H9 (cell line): ENCODE results near the gene BOD1L1. TPM values are rescaled to one million over a fixed set of nuclear protein-coding genes. Genes with fewer than 3 reads are reported as not detected.

Experiments used
- DNase-seq: peaks from one replicate; pipeline ENCODE4 v3.0.0-alpha.2; 2017
- H2AFZ ChIP-seq: one replicate; pipeline ENCODE4 v1.6.1; 2013; ENCODE audit warnings: mild to moderate bottlenecking, low read length, control low read depth, moderate library complexity
- H2AK5ac ChIP-seq: 2 replicates; pipeline ENCODE4 v1.6.1; 2013; ENCODE audit warnings: low read length, control low read depth, mixed read lengths; ENCODE audit not compliant: insufficient read length
- H2BK120ac ChIP-seq: one replicate; pipeline ENCODE4 v1.6.1; 2013; ENCODE audit warnings: low read depth, mild to moderate bottlenecking, low read length, control low read depth, inconsistent platforms; ENCODE audit not compliant: poor library complexity, severe bottlenecking
- H2BK12ac ChIP-seq: 2 replicates; pipeline ENCODE4 v1.6.1; 2013; ENCODE audit warnings: low read length, control low read depth, mixed read lengths, low read depth; ENCODE audit not compliant: insufficient read length
- H2BK15ac ChIP-seq: 2 replicates; pipeline ENCODE4 v1.6.1; 2013; ENCODE audit warnings: low read depth, low read length, control low read depth
- H2BK20ac ChIP-seq: one replicate; pipeline ENCODE4 v1.6.1; 2013; ENCODE audit warnings: low read depth, mild to moderate bottlenecking, low read length, control low read depth, inconsistent platforms; ENCODE audit not compliant: poor library complexity, severe bottlenecking
- H2BK5ac ChIP-seq: 2 replicates; pipeline ENCODE4 v1.6.1; 2013; ENCODE audit warnings: low read length, control low read depth, mixed read lengths; ENCODE audit not compliant: insufficient read length
- H3K14ac ChIP-seq: 2 replicates; pipeline ENCODE4 v1.6.1; 2013; ENCODE audit warnings: low read length, control low read depth; ENCODE audit not compliant: insufficient read depth
- H3K18ac ChIP-seq: 2 replicates; pipeline ENCODE4 v1.6.1; 2013; ENCODE audit warnings: low read depth, mild to moderate bottlenecking, mixed read lengths, low read length, control low read depth; ENCODE audit not compliant: insufficient read length
- H3K23ac ChIP-seq: 2 replicates; pipeline ENCODE4 v1.6.1; 2013; ENCODE audit warnings: low read length, control low read depth, mixed read lengths, low read depth; ENCODE audit not compliant: insufficient read length
- H3K23me2 ChIP-seq: 2 replicates; pipeline ENCODE4 v1.6.1; 2013; ENCODE audit warnings: low read depth, mild to moderate bottlenecking, mixed read lengths, low read length, control low read depth; ENCODE audit not compliant: insufficient read length, poor library complexity, severe bottlenecking
- H3K27ac ChIP-seq: 2 replicates; pipeline ENCODE4 v1.5.1; 2013; ENCODE audit warnings: low read length, control low read depth, mixed read lengths, low read depth; ENCODE audit not compliant: insufficient read length
- H3K27me3 ChIP-seq: 2 replicates; pipeline ENCODE4 v1.6.1; 2013; ENCODE audit warnings: low read length, control low read depth, inconsistent platforms; ENCODE audit not compliant: insufficient read depth
- H3K4ac ChIP-seq: 2 replicates; pipeline ENCODE4 v1.6.1; 2013; ENCODE audit warnings: low read depth, mild to moderate bottlenecking, control low read depth, inconsistent platforms, low read length, moderate library complexity
- H3K4me1 ChIP-seq: 2 replicates; pipeline ENCODE4 v1.6.1; 2013; ENCODE audit warnings: low read length, control low read depth, inconsistent platforms; ENCODE audit not compliant: insufficient read depth
- H3K4me2 ChIP-seq: 2 replicates; pipeline ENCODE4 v1.6.1; 2013; ENCODE audit warnings: low read length, control low read depth, mixed read lengths; ENCODE audit not compliant: insufficient read length, insufficient read depth
- H3K56ac ChIP-seq: 2 replicates; pipeline ENCODE4 v1.6.1; 2013; ENCODE audit warnings: low read depth, mild to moderate bottlenecking, mixed read lengths, low read length, control low read depth; ENCODE audit not compliant: insufficient read length
- H3K79me1 ChIP-seq: 2 replicates; pipeline ENCODE4 v1.6.1; 2013; ENCODE audit warnings: low read depth, mild to moderate bottlenecking, moderate library complexity, low read length, control low read depth, inconsistent platforms; ENCODE audit not compliant: insufficient read depth, poor library complexity, severe bottlenecking
- H3K79me2 ChIP-seq: 2 replicates; pipeline ENCODE4 v1.6.1; 2013; ENCODE audit warnings: low read length, control low read depth, inconsistent platforms; ENCODE audit not compliant: insufficient read depth
- H3K9ac ChIP-seq: 2 replicates; pipeline ENCODE4 v1.6.1; 2013; ENCODE audit warnings: low read length, control low read depth, mixed read lengths; ENCODE audit not compliant: insufficient read length; ENCODE audit errors: extremely low read depth
- H3K9me3 ChIP-seq: one replicate; pipeline ENCODE4 v1.6.1; 2013; ENCODE audit warnings: low read depth, low read length, inconsistent platforms; ENCODE audit not compliant: control insufficient read depth
- H3T11ph ChIP-seq: one replicate; pipeline ENCODE4 v1.6.1; 2013; ENCODE audit warnings: mild to moderate bottlenecking, low read length, control low read depth, inconsistent platforms
- H4K20me1 ChIP-seq: one replicate; pipeline ENCODE4 v1.6.1; 2013; ENCODE audit not compliant: control insufficient read depth, insufficient read length, insufficient read depth
- H4K5ac ChIP-seq: 2 replicates; pipeline ENCODE4 v1.6.1; 2013; ENCODE audit warnings: low read depth, mild to moderate bottlenecking, mixed read lengths, low read length, control low read depth; ENCODE audit not compliant: insufficient read length
- H4K8ac ChIP-seq: replicated peaks from 2 replicates; pipeline ENCODE4 v1.6.1; 2013; ENCODE audit warnings: low read length, control low read depth, mixed read lengths, low read depth; ENCODE audit not compliant: insufficient read length
- H4K91ac ChIP-seq: 2 replicates; pipeline ENCODE4 v1.6.1; 2013; ENCODE audit warnings: low read depth, mild to moderate bottlenecking, moderate library complexity, mixed read lengths, low read length, control low read depth; ENCODE audit not compliant: insufficient read length
- H3K27ac Mint-ChIP-seq, 3 experiments: 2 replicates in 2 of 3; 3 replicates in 1 of 3; pipeline ENCODE4 v1.8.0; 2020 to 2021; ENCODE audit warnings: mixed read lengths in 3 of 3, mild to moderate bottlenecking in 1 of 3, moderate library complexity in 1 of 3
- H3K27me3 Mint-ChIP-seq: 2 replicates; pipeline ENCODE4 v1.8.0; 2021; ENCODE audit warnings: low read depth, mild to moderate bottlenecking, moderate library complexity, mixed read lengths
- H3K36me3 Mint-ChIP-seq, 3 experiments: 2 replicates in 2 of 3; 3 replicates in 1 of 3; pipeline ENCODE4 v1.8.0; 2020 to 2021; ENCODE audit warnings: low read depth in 3 of 3, mixed read lengths in 3 of 3; ENCODE audit not compliant: insufficient read depth in 1 of 3
- H3K4me1 Mint-ChIP-seq, 2 experiments: 2 replicates each; pipeline ENCODE4 v1.8.0; 2020; ENCODE audit warnings: mixed read lengths in 2 of 2
- H3K4me3 Mint-ChIP-seq, 2 experiments: 2 replicates in 1 of 2; 3 replicates in 1 of 2; pipeline ENCODE4 v1.8.0; 2020 to 2021; ENCODE audit warnings: mild to moderate bottlenecking in 2 of 2, mixed read lengths in 2 of 2, moderate library complexity in 1 of 2
- H3K9me3 Mint-ChIP-seq, 2 experiments: 2 replicates in 1 of 2; 3 replicates in 1 of 2; pipeline ENCODE4 v1.8.0; 2020; ENCODE audit warnings: mild to moderate bottlenecking in 2 of 2, mixed read lengths in 2 of 2, moderate library complexity in 1 of 2
- CTCF ChIP-seq: fragments of 200-600 bp; sonication (generic); conservative IDR thresholded peaks from 3 replicates; pipeline ENCODE4 v1.8.0; 2021; ENCODE audit warnings: antibody characterized with exemption, mild to moderate bottlenecking
- WGBS: extraction: QIAGEN DNeasy Blood & Tissue Kit; methylation state at CpG from one replicate; pipeline ENCODE4 v1.1.7; 2013; ENCODE audit warnings: missing lambda C conversion rate, low lambda C conversion rate, mixed read lengths; ENCODE audit not compliant: insufficient read length; ENCODE audit errors: extremely low coverage; 5-methylcytosine and 5-hydroxymethylcytosine counted together
- total RNA-seq: library from RNA; stranded (reverse); gene quantifications from 2 replicates; pipeline ENCODE4 v1.2.1, GENCODE V29; 2021

The BOD1L1 gene
- total RNA-seq, 1 experiment from 2014 or later, result 37.8 TPM

- H3K27me3 Mint-ChIP-seq, result peaks cover 5% of the 10 kb centered on the region; the same call in 1 of the 2 replicates
- H3K79me2 ChIP-seq, result no peaks in the 10 kb centered on the region
- no peak overlapping the region for H3K18ac ChIP-seq
- peak; percentile 73 for TF ChIP-seq CTCF
- no peak overlapping the region for H2BK5ac ChIP-seq
- peak overlapping the region; percentile 61 for H3K4me2 ChIP-seq
- H4K8ac ChIP-seq, result no peak overlapping the region
- H3K4me1 Mint-ChIP-seq, result peaks cover 15 to 27% of the 10 kb centered on the region in 2 experiments
- H3K36me3 Mint-ChIP-seq, result no peaks in the 10 kb centered on the region
- H3K9me3 ChIP-seq, result no peaks in the 10 kb centered on the region
- no peak overlapping the region for H2BK120ac ChIP-seq
- H3K27ac ChIP-seq, result no peak overlapping the region
- no peak overlapping the region for H2BK15ac ChIP-seq
- no peaks in the 10 kb centered on the region for H3K23me2 ChIP-seq
- no peaks in the 10 kb centered on the region for H3K79me1 ChIP-seq
- H3K27me3 ChIP-seq, result no peaks in the 10 kb centered on the region
- no peak overlapping the region for H3K9ac ChIP-seq
- no peak overlapping the region; a peak in 2 of 7 replicates for H3K27ac Mint-ChIP-seq
- H2AFZ ChIP-seq, result no peak overlapping the region
- peak overlapping the region; percentile 78 to 86 for H3K4me3 Mint-ChIP-seq
- H3K4ac ChIP-seq, result no peak overlapping the region
- H2BK20ac ChIP-seq, result no peak overlapping the region
- H4K20me1 ChIP-seq, result no peaks in the 10 kb centered on the region
- no peak overlapping the region for H3K23ac ChIP-seq
- no peaks in the 10 kb centered on the region for H3K9me3 Mint-ChIP-seq
- H4K91ac ChIP-seq, result no peak overlapping the region
- WGBS, result no CpG with 5 or more reads among the region's 31 CpGs
- no peak overlapping the region for H3K14ac ChIP-seq
- H3K56ac ChIP-seq, result no peak overlapping the region
- peak; percentile 90 for DNase-seq
- H2BK12ac ChIP-seq, result no peak overlapping the region
- H3T11ph ChIP-seq, result no peak overlapping the region
- H3K4me1 ChIP-seq, result no peaks in the 10 kb centered on the region; the same call in 1 of the 2 replicates
- H2AK5ac ChIP-seq, result no peak overlapping the region
- H4K5ac ChIP-seq, result no peak overlapping the region
Measured at GRCh38 chr4:13654162-13654797, 26.8 kb upstream of the BOD1L1 start.
